Measurements from ENCODE around the gene TMEM147. TPM values are rescaled to one million over a fixed set of nuclear protein-coding genes. Genes with fewer than 3 reads are reported as not detected.

TMEM147 gene
- total RNA-seq, 4 donors from 2014 or later = 86.2 to 145 (median 119) TPM

GRCh38 chr19:35596366-35596999 lies 51.1 kb downstream of the TMEM147 start:
- no peak for DNase-seq
- TF ChIP-seq, protein P1, sequence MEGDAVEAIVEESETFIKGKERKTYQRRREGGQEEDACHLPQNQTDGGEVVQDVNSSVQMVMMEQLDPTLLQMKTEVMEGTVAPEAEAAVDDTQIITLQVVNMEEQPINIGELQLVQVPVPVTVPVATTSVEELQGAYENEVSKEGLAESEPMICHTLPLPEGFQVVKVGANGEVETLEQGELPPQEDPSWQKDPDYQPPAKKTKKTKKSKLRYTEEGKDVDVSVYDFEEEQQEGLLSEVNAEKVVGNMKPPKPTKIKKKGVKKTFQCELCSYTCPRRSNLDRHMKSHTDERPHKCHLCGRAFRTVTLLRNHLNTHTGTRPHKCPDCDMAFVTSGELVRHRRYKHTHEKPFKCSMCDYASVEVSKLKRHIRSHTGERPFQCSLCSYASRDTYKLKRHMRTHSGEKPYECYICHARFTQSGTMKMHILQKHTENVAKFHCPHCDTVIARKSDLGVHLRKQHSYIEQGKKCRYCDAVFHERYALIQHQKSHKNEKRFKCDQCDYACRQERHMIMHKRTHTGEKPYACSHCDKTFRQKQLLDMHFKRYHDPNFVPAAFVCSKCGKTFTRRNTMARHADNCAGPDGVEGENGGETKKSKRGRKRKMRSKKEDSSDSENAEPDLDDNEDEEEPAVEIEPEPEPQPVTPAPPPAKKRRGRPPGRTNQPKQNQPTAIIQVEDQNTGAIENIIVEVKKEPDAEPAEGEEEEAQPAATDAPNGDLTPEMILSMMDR (IDR thresholded peaks at IDR 0.05 in 4 of 5, conservative IDR thresholded peaks at IDR 0.05 in 1 of 5) = no peak
- TF ChIP-seq POLR2A (IDR thresholded peaks at IDR 0.05) = no peak
- no peak overlapping the region for H3K4me3 ChIP-seq
- no peaks in the 10 kb centered on the region for H3K9me3 ChIP-seq
- H3K27me3 ChIP-seq = peaks cover 0 to 6% (median 2%) of the 10 kb centered on the region in 3 donors
- ATAC-seq = no peak
- H3K36me3 ChIP-seq = no peaks in the 10 kb centered on the region
- intact Hi-C loops (cut with DNase I; ENCODE audit: low total_unique reads) (no loop called here), in situ Hi-C loops (cut with MboI; ENCODE audit: low sequenced_read_pairs in 4 of 4) (no loop called here)
- no peaks in the 10 kb centered on the region for H3K4me1 ChIP-seq
- H3K27ac ChIP-seq = no peak overlapping the region

Other genes starting within 250 kb of the TMEM147 start
- gene CD22, start 216.4 kb upstream of the TMEM147 start, total RNA-seq = under 1 TPM in 1 of 4 donors, not detected in 3; 0.59 TPM
- not detected for gene FFAR1, start 197.7 kb upstream of the TMEM147 start, total RNA-seq
- gene FFAR3, start 187.2 kb upstream of the TMEM147 start, total RNA-seq = not detected
- not detected for gene GPR42, start 174.6 kb upstream of the TMEM147 start, total RNA-seq
- gene FFAR2, start 97.4 kb upstream of the TMEM147 start, total RNA-seq = not detected
- not detected for gene KRTDAP, start 55.2 kb upstream of the TMEM147 start, total RNA-seq
- gene DMKN, start 32.0 kb upstream of the TMEM147 start, total RNA-seq = under 1 TPM in 1 of 4 donors, not detected in 3; 0.89 TPM
- not detected for gene SBSN, start 17.3 kb upstream of the TMEM147 start, total RNA-seq
- not detected for gene GAPDHS, start 12.2 kb upstream of the TMEM147 start, total RNA-seq
- not detected for gene ATP4A, start 18.0 kb downstream of the TMEM147 start, total RNA-seq
- gene PMIS2, start 40.5 kb downstream of the TMEM147 start, total RNA-seq = not detected
- 1 to 10 TPM; 2.5 to 4.8 (median 3.4) TPM for gene HAUS5, start 67.1 kb downstream of the TMEM147 start, total RNA-seq
- 10 to 100 TPM; 45.8 to 77.8 (median 75.4) TPM for gene RBM42, start 83.4 kb downstream of the TMEM147 start, total RNA-seq
- under 1 TPM in 1 of 4 donors, not detected in 3; 0.23 TPM for gene ETV2, start 96.1 kb downstream of the TMEM147 start, total RNA-seq
- gene COX6B1, start 102.7 kb downstream of the TMEM147 start, total RNA-seq = 1,000 to 10,000 TPM in 2 of 4 donors, 100 to 1,000 TPM in 2; 899 to 1,245 (median 976) TPM
- not detected for gene UPK1A, start 120.9 kb downstream of the TMEM147 start, total RNA-seq
- gene ZBTB32, start 158.9 kb downstream of the TMEM147 start, total RNA-seq = not detected
- 10 to 100 TPM in 3 of 4 donors, 1 to 10 TPM in 1; 9.3 to 39.0 (median 16.8) TPM for gene KMT2B, start 172.4 kb downstream of the TMEM147 start, total RNA-seq
- gene IGFLR1, start 196.8 kb downstream of the TMEM147 start, total RNA-seq = 10 to 100 TPM in 1 of 4 donors, 1 to 10 TPM in 3; 2.0 to 14.1 (median 3.0) TPM
- 10 to 100 TPM in 2 of 4 donors, 1 to 10 TPM in 2; 5.1 to 22.9 (median 13.4) TPM for gene U2AF1L4, start 199.8 kb downstream of the TMEM147 start, total RNA-seq
- gene PSENEN, start 200.0 kb downstream of the TMEM147 start, total RNA-seq = 10 to 100 TPM; 22.2 to 45.8 (median 38.3) TPM
- 10 to 100 TPM; 14.8 to 19.5 (median 16.6) TPM for gene LIN37, start 202.9 kb downstream of the TMEM147 start, total RNA-seq
- gene HSPB6, start 211.4 kb downstream of the TMEM147 start, total RNA-seq = 100 to 1,000 TPM in 2 of 4 donors, 10 to 100 TPM in 2; 79.8 to 241 (median 139) TPM
- gene PROSER3, start 212.6 kb downstream of the TMEM147 start, total RNA-seq = 1 to 10 TPM in 3 of 4 donors, under 1 TPM in 1; 0.63 to 4.3 (median 3.0) TPM
- 1 to 10 TPM in 3 of 4 donors, under 1 TPM in 1; 0.22 to 4.7 (median 2.2) TPM for gene ARHGAP33, start 229.9 kb downstream of the TMEM147 start, total RNA-seq

Data from gastrocnemius medialis (tissue), 4 donors.